Fibroblast of lung (primary cell): Measurements from ENCODE around the gene RPA3. TPM values are rescaled to one million over a fixed set of nuclear protein-coding genes. Genes with fewer than 3 reads are reported as not detected.

Source experiments
- DNase-seq, 2 donors: peaks; one replicate each; pipeline versions ENCODE4 v3.0.0 to v3.0.0-alpha.2; 2010; ENCODE audit warnings: low read depth in 2 of 2
- H2AFZ ChIP-seq: 2 replicates; pipeline ENCODE4 v1.5.1; 2012; ENCODE audit warnings: low read length, control low read depth, inconsistent platforms
- H3K27ac ChIP-seq: 2 replicates; pipeline ENCODE4 v1.5.1; 2011; ENCODE audit warnings: low read length, control low read depth; ENCODE audit not compliant: insufficient read depth
- H3K27me3 ChIP-seq: 2 replicates; pipeline ENCODE4 v1.5.1; 2011; ENCODE audit warnings: mild to moderate bottlenecking, low read length; ENCODE audit not compliant: control insufficient read depth, insufficient read depth
- H3K36me3 ChIP-seq: 2 replicates; pipeline ENCODE4 v1.5.1; 2011; ENCODE audit warnings: low read length; ENCODE audit not compliant: control insufficient read depth, insufficient read depth
- H3K4me1 ChIP-seq: 2 replicates; pipeline ENCODE4 v1.5.1; 2011; ENCODE audit warnings: low read length; ENCODE audit not compliant: control insufficient read depth, insufficient read depth; ENCODE audit errors: extremely low read depth
- H3K4me2 ChIP-seq: 2 replicates; pipeline ENCODE4 v1.5.1; 2011; ENCODE audit warnings: low read length, control low read depth; ENCODE audit not compliant: insufficient read depth; ENCODE audit errors: extremely low read depth
- H3K4me3 ChIP-seq, 4 experiments: fragments of 200-600 bp in 1 of 4; sonication (generic) in 1 of 4; replicated peaks in 1 of 4; 2 replicates each; pipeline ENCODE4 v1.5.1; 2011 to 2016; ENCODE audit warnings: low read length in 4 of 4, low read depth in 3 of 4, mild to moderate bottlenecking in 3 of 4, control low read depth in 2 of 4, inconsistent platforms in 1 of 4, mixed read lengths in 1 of 4; ENCODE audit not compliant: insufficient read depth in 1 of 4; ENCODE audit errors: control extremely low read depth in 1 of 4
- H3K79me2 ChIP-seq: 2 replicates; pipeline ENCODE4 v1.5.1; 2012; ENCODE audit warnings: mild to moderate bottlenecking, low read length, inconsistent platforms; ENCODE audit not compliant: control insufficient read depth, insufficient read depth
- H3K9ac ChIP-seq: 2 replicates; pipeline ENCODE4 v1.5.1; 2011; ENCODE audit warnings: mild to moderate bottlenecking, low read length, control low read depth; ENCODE audit not compliant: insufficient read depth
- H3K9me3 ChIP-seq: 2 replicates; pipeline ENCODE4 v1.5.1; 2012; ENCODE audit warnings: low read depth, low read length; ENCODE audit not compliant: control insufficient read depth, insufficient read depth
- H4K20me1 ChIP-seq: 2 replicates; pipeline ENCODE4 v1.5.1; 2011; ENCODE audit warnings: low read length; ENCODE audit not compliant: control insufficient read depth, insufficient read depth; ENCODE audit errors: extremely low read depth
- EZH2 ChIP-seq: IDR thresholded peaks from 2 replicates; pipeline ENCODE4 v1.5.1; 2012; ENCODE audit warnings: low read length, control low read depth, mild to moderate bottlenecking; ENCODE audit errors: missing control alignments
- polyA plus RNA-seq, 2 donors: library from polyadenylated mRNA; depleted of rRNA in 1 of 2; stranded (reverse) in 1 of 2; unstranded in 1 of 2; fragments of >200 nt; gene quantifications; 2 replicates each; pipeline ENCODE4 v1.2.1, GENCODE V29; 2011 to 2012; ENCODE audit warnings: missing spikeins in 1 of 2
- total RNA-seq: library from RNA; depleted of rRNA; stranded (reverse); fragments of >200 nt; gene quantifications from 2 replicates; pipeline ENCODE4 v1.2.1, GENCODE V29; 2014
- TF ChIP-seq, protein P1 (sequence below), 2 donors: IDR thresholded peaks in 1 of 2; conservative IDR thresholded peaks in 1 of 2; 1 replicate in 1 of 2; 2 replicates in 1 of 2; pipeline ENCODE4 v1.5.1; 2011 to 2012; ENCODE audit warnings: low read length in 2 of 2, control low read depth in 1 of 2, inconsistent platforms in 1 of 2, low read depth in 1 of 2, mild to moderate bottlenecking in 1 of 2

RPA3 gene
- total and polyA plus RNA-seq, 2 donors (not counting 1 experiment from before 2014, with no cell fraction given): 19.0 to 23.9 TPM

DNA sequence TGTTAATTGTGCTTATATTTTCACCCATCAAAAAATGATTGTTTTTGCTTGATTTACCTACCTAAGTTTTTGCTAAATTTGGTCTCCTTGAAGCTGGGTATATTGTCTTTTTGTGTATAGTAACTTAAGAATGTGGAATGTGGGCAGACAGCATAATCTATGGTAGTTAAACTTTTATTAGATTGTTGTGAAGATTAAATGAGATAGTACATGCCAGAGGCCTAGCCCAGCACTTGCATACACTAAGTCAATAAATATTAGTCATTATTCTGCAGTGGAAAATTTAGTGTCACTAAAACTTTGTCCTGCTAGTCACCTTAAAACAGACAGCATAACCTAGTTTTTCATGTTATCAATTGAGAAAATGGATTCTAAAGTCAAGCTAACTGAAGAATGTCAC lies 19.3 kb upstream of the RPA3 start:
- no peak overlapping the region for H2AFZ ChIP-seq
- H3K9me3 ChIP-seq: no peaks in the 10 kb centered on the region
- H3K9ac ChIP-seq: no peak overlapping the region
- no peak overlapping the region for H3K4me2 ChIP-seq
- H3K4me1 ChIP-seq: no peaks in the 10 kb centered on the region
- no peaks in the 10 kb centered on the region for H4K20me1 ChIP-seq
- no peak for TF ChIP-seq EZH2
- TF ChIP-seq, protein P1, sequence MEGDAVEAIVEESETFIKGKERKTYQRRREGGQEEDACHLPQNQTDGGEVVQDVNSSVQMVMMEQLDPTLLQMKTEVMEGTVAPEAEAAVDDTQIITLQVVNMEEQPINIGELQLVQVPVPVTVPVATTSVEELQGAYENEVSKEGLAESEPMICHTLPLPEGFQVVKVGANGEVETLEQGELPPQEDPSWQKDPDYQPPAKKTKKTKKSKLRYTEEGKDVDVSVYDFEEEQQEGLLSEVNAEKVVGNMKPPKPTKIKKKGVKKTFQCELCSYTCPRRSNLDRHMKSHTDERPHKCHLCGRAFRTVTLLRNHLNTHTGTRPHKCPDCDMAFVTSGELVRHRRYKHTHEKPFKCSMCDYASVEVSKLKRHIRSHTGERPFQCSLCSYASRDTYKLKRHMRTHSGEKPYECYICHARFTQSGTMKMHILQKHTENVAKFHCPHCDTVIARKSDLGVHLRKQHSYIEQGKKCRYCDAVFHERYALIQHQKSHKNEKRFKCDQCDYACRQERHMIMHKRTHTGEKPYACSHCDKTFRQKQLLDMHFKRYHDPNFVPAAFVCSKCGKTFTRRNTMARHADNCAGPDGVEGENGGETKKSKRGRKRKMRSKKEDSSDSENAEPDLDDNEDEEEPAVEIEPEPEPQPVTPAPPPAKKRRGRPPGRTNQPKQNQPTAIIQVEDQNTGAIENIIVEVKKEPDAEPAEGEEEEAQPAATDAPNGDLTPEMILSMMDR (conservative IDR thresholded peaks at IDR 0.05 in 1 of 2, IDR thresholded peaks at IDR 0.05 in 1 of 2; ENCODE audit: low read depth in 1 of 2, low read length in 2 of 2): no peak
- no peak overlapping the region for H3K27ac ChIP-seq
- no peak for DNase-seq
- H3K79me2 ChIP-seq: no peaks in the 10 kb centered on the region
- H3K36me3 ChIP-seq: no peaks in the 10 kb centered on the region
- H3K4me3 ChIP-seq: no peak overlapping the region
- H3K27me3 ChIP-seq: no peaks in the 10 kb centered on the region

DNA sequence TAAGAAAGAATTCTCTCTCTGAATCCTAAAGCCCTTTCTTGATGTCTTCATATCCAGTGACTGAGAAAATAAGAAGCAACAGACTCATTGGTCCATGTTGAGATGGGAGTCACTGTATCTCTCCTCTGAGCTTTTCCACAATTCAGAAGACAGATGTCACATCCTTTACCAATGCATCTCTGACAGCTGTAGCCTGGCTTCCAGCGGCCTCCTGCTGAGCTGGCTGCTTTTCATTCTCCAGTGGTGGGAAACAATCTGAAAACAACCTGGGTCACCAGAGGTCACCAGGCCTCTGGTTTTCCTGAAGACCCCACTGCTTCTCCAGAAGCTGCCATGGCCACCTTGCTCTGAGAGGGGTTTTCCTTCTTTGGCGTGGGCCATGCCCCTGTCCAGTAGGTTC lies 18.3 kb upstream of the RPA3 start:
- no peak overlapping the region for H3K27ac ChIP-seq
- H3K9ac ChIP-seq: no peak overlapping the region
- TF ChIP-seq, protein P1 (conservative IDR thresholded peaks at IDR 0.05 in 1 of 2, IDR thresholded peaks at IDR 0.05 in 1 of 2; ENCODE audit: low read depth in 1 of 2, low read length in 2 of 2): no peak
- no peak for TF ChIP-seq EZH2
- no peaks in the 10 kb centered on the region for H3K79me2 ChIP-seq
- no peak overlapping the region for H3K4me3 ChIP-seq
- H3K27me3 ChIP-seq: no peaks in the 10 kb centered on the region
- no peaks in the 10 kb centered on the region for H3K36me3 ChIP-seq
- H4K20me1 ChIP-seq: no peaks in the 10 kb centered on the region
- no peak overlapping the region for H3K4me2 ChIP-seq
- H3K9me3 ChIP-seq: no peaks in the 10 kb centered on the region
- H2AFZ ChIP-seq: no peak overlapping the region
- H3K4me1 ChIP-seq: no peaks in the 10 kb centered on the region
- no peak for DNase-seq

- Histone ChIP-seq H3K9ac (no peak overlapping the region), H3K79me2 (no peaks in the 10 kb centered on the region), H3K4me3 (no peak overlapping the region), H3K27me3 (no peaks in the 10 kb centered on the region), H3K4me1 (no peaks in the 10 kb centered on the region), H3K4me2 (no peak overlapping the region), H4K20me1 (no peaks in the 10 kb centered on the region), H3K9me3 (no peaks in the 10 kb centered on the region), H3K36me3 (no peaks in the 10 kb centered on the region), H2AFZ (no peak overlapping the region), H3K27ac (no peak overlapping the region)
- TF ChIP-seq, protein P1 (conservative IDR thresholded peaks at IDR 0.05 in 1 of 2, IDR thresholded peaks at IDR 0.05 in 1 of 2; ENCODE audit: low read depth in 1 of 2, low read length in 2 of 2): no peak
- TF ChIP-seq EZH2: no peak
- DNase-seq: peak; percentile 63 to 83
These were observed 14.3 kb upstream of the RPA3 start for GRCh38 chr7:7732621-7733281.
